ENCODE results near the gene TMEM61.

GRCh38 chr1:54947540-54947939 lies 32.9 kb upstream of the TMEM61 start:
- TF ChIP-seq CTCF (conservative IDR thresholded peaks at IDR 0.05): no peak
- no peak for TF ChIP-seq EZH2 (IDR thresholded peaks at IDR 0.05; ENCODE audit: low read depth)
